Measurements from ENCODE around the gene ARCN1. TPM values are rescaled to one million over a fixed set of nuclear protein-coding genes. Genes with fewer than 3 reads are reported as not detected.
"Not testable (repeated sequence)": the region's sequence is repeated elsewhere in the genome, so short reads cannot be mapped to it uniquely, and the experiment has no call there.

Gene ARCN1
- total and polyA plus RNA-seq, 4 donors: 67.6 to 170 (median 98.3) TPM

DNA sequence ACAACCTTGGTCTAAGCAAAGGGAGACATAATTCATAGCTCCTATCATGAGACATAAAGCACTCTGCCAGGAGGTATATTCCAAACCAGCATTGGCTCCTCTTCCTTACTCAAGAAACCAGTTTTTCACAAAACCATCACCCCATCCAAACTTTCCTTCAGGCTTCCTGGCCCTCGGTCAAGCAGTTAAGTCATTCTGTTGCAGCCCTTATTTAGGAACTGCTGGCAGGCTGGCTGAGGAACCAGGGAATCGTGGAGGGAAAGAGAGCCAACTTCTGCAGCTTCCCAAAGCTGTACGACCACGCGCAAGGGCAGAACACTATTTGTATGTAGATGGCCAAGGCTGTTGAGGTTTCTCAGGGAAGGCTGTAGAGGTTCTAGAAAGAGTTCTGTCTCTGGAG is 7.2 kb upstream of the ARCN1 start:
- peak; percentile 77 to 82 for DNase-seq

DNA sequence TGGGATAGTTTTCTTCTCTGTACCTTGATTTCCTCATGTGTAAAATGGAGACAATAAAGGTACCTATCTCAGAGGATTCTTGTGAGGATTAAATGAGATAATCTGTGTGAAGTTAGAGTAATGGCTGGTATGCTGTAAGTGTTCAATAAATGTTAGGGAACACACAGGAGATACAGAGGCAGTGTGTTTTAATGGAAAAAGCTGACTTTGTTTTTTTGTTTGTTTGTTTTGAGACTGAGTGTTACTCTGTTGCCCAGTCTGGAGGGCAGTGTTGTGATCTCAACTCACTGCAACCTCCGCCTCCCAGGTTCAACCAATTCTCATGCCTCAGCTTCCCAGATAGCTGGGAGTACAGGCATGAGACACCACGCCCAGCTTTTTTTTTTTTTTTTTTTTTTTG is 2.5 kb upstream of the ARCN1 start:
- H3K4me1 ChIP-seq (ENCODE audit: control insufficient read depth in 1 of 2, insufficient read depth in 2 of 2, low read length in 2 of 2): no peaks in the 10 kb centered on the region
- H3K27ac ChIP-seq (ENCODE audit: low read depth in 1 of 2, low read length in 2 of 2): no peak overlapping the region
- WGBS, 2 donors: 91 to 95% methylated on average over 2 of the region's 2 CpGs
- ATAC-seq (ENCODE audit: low FRiP score) (no peak), DNase-seq (no peak)
- H3K4me3 ChIP-seq (ENCODE audit: low read length in 2 of 2): no peak overlapping the region
- no peaks in the 10 kb centered on the region for H3K27me3 ChIP-seq (ENCODE audit: control insufficient read depth in 1 of 2, insufficient read depth in 2 of 2, low read length in 1 of 2)
- H3K36me3 ChIP-seq (ENCODE audit: control insufficient read depth in 1 of 2, insufficient read depth in 2 of 2, low read length in 1 of 2): no peaks in the 10 kb centered on the region
- H3K9me3 ChIP-seq (ENCODE audit: control insufficient read depth, low read length): no peaks in the 10 kb centered on the region
- intact Hi-C loops (cut with DNase I): loop anchor here (5.0 kb wide), 1 partner anchor 38 kb away; the partner anchor contains the start of gene PHLDB1 (in 2 of the 2)

More for the DNA sequence above, 7.2 kb upstream of the ARCN1 start:
- intact Hi-C loops (cut with DNase I): no loop called here
- WGBS, 2 donors: 0 to 3% methylated on average over 5 of the region's 5 CpGs
- ATAC-seq (ENCODE audit: low FRiP score): peak; percentile 77
- Histone ChIP-seq H3K27me3 (ENCODE audit: control insufficient read depth in 1 of 2, insufficient read depth in 2 of 2, low read length in 1 of 2) (no peaks in the 10 kb centered on the region), H3K36me3 (ENCODE audit: control insufficient read depth in 1 of 2, insufficient read depth in 2 of 2, low read length in 1 of 2) (no peaks in the 10 kb centered on the region), H3K4me1 (ENCODE audit: control insufficient read depth in 1 of 2, insufficient read depth in 2 of 2, low read length in 2 of 2) (peaks cover 0 to 3% of the 10 kb centered on the region in 2 donors), H3K4me3 (ENCODE audit: low read length in 2 of 2) (peak overlapping the region; percentile 42 to 82), H3K9me3 (ENCODE audit: control insufficient read depth, low read length) (no peaks in the 10 kb centered on the region), H3K27ac (ENCODE audit: low read depth in 1 of 2, low read length in 2 of 2) (peak overlapping the region; percentile 48 to 71)

DNA sequence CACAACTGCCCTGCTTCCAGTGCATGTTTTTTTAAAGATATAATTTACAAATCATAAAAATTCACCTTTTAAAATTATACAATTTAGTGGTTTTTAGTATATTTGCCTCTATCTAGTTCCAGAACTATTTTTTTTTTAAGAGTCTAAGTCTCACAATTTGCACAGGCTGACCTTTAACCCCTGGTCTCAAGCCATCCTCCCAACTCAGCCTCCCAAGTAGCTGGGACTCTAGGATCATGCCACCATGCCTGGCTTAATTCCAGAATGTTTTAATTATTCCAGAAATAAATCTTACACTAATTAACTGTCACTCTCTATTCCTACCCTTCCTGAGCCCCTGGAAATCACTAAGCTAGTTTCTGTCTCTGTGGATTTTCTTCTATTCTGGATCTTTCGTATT is 1.4 kb upstream of the ARCN1 start:
- intact Hi-C loops (cut with DNase I): loop anchor here (5.0 kb wide), 1 partner anchor 37 kb away; the partner anchor contains the start of gene PHLDB1 (in 2 of the 2)
- ATAC-seq (ENCODE audit: low FRiP score): no peak
- H3K4me1 ChIP-seq (ENCODE audit: control insufficient read depth in 1 of 2, insufficient read depth in 2 of 2, low read length in 2 of 2): no peaks in the 10 kb centered on the region
- H3K9me3 ChIP-seq (ENCODE audit: control insufficient read depth, low read length): no peaks in the 10 kb centered on the region
- H3K27me3 ChIP-seq (ENCODE audit: control insufficient read depth in 1 of 2, insufficient read depth in 2 of 2, low read length in 1 of 2): no peaks in the 10 kb centered on the region
- H3K27ac ChIP-seq (ENCODE audit: low read depth in 1 of 2, low read length in 2 of 2): no peak overlapping the region
- H3K4me3 ChIP-seq (ENCODE audit: low read length in 2 of 2): no peak overlapping the region
- H3K36me3 ChIP-seq (ENCODE audit: control insufficient read depth in 1 of 2, insufficient read depth in 2 of 2, low read length in 1 of 2): no peaks in the 10 kb centered on the region
- no peak for DNase-seq
- WGBS, 2 donors: 94 to 100% methylated on average over 1 of the region's 1 CpG

- not testable (repeated sequence) for H3K36me3 ChIP-seq (ENCODE audit: control insufficient read depth in 1 of 2, insufficient read depth in 2 of 2, low read length in 1 of 2); ATAC-seq (ENCODE audit: low FRiP score); H3K4me1 ChIP-seq (ENCODE audit: control insufficient read depth in 1 of 2, insufficient read depth in 2 of 2, low read length in 2 of 2); H3K27me3 ChIP-seq (ENCODE audit: control insufficient read depth in 1 of 2, insufficient read depth in 2 of 2, low read length in 1 of 2); H3K9me3 ChIP-seq (ENCODE audit: control insufficient read depth, low read length)
- peak overlapping the region in 1 of 2 donors; percentile 91 for H3K27ac ChIP-seq (ENCODE audit: low read depth in 1 of 2, low read length in 2 of 2)
- peak overlapping the region; percentile 22 to 56 for H3K4me3 ChIP-seq (ENCODE audit: low read length in 2 of 2)
- DNase-seq: peak; percentile 55 to 66
- intact Hi-C loops (cut with DNase I): loop anchor here (5.0 kb wide), 1 partner anchor 36 kb away; the partner anchor contains the start of gene PHLDB1 (in 2 of the 2)
- WGBS, 2 donors: 3 to 14% methylated on average over 15 of the region's 15 CpGs
Measured at GRCh38 chr11:118571701-118572060, 528 bp upstream of the ARCN1 start.

DNA sequence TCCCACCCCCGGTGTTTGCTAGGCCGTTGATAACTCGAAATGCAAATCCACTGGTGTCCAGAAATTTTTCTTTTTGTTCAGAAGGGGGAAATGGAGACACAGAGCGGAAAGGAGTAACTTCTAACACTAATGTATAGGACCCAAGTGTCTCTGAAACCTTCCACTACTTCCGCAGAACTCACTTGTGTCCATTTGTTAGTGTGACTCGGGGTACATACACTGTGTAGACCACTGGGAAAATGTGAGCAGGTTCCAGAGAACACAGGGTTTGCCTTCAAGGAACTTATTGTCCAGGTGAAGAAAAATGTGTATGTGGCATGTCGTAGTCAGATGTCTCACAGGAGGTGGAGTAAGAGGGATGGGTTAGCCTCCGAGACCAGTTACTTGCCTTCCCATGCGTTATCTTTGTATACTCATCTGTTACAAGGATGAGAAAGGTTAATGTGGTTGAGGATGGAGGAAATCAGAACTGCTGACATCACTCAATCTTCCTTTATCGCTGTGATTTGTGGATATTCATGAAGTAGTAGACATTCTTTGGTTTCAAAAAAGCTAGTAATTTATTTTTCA is 857 bp downstream of the ARCN1 start:
- intact Hi-C loops (cut with DNase I): loop anchor here (5.0 kb wide), 1 partner anchor 34 kb away; the partner anchor contains the start of gene PHLDB1 (in 2 of the 2)
- Histone ChIP-seq H3K27me3 (ENCODE audit: control insufficient read depth in 1 of 2, insufficient read depth in 2 of 2, low read length in 1 of 2) (no peaks in the 10 kb centered on the region), H3K4me1 (ENCODE audit: control insufficient read depth in 1 of 2, insufficient read depth in 2 of 2, low read length in 2 of 2) (no peaks in the 10 kb centered on the region), H3K27ac (ENCODE audit: low read depth in 1 of 2, low read length in 2 of 2) (peak overlapping the region; percentile 84 to 87), H3K36me3 (ENCODE audit: control insufficient read depth in 1 of 2, insufficient read depth in 2 of 2, low read length in 1 of 2) (no peaks in the 10 kb centered on the region), H3K4me3 (ENCODE audit: low read length in 2 of 2) (peak overlapping the region; percentile 46 to 56), H3K9me3 (ENCODE audit: control insufficient read depth, low read length) (no peaks in the 10 kb centered on the region)
- DNase-seq (no peak), ATAC-seq (ENCODE audit: low FRiP score) (peak; percentile 16)
- 0 to 1% methylated on average over 10 of the region's 10 CpGs for WGBS, 2 donors

- Histone ChIP-seq H3K27me3 (ENCODE audit: control insufficient read depth in 1 of 2, insufficient read depth in 2 of 2, low read length in 1 of 2) (no peaks in the 10 kb centered on the region), H3K4me1 (ENCODE audit: control insufficient read depth in 1 of 2, insufficient read depth in 2 of 2, low read length in 2 of 2) (no peaks in the 10 kb centered on the region), H3K27ac (ENCODE audit: low read depth in 1 of 2, low read length in 2 of 2) (no peak overlapping the region), H3K9me3 (ENCODE audit: control insufficient read depth, low read length) (no peaks in the 10 kb centered on the region), H3K4me3 (ENCODE audit: low read length in 2 of 2) (no peak overlapping the region), H3K36me3 (ENCODE audit: control insufficient read depth in 1 of 2, insufficient read depth in 2 of 2, low read length in 1 of 2) (no peaks in the 10 kb centered on the region)
- intact Hi-C loops (cut with DNase I): loop anchor here (5.0 kb wide), 1 partner anchor 33 kb away; the partner anchor contains the start of gene PHLDB1 (in 2 of the 2)
- DNase-seq (no peak), ATAC-seq (ENCODE audit: low FRiP score) (no peak)
- WGBS, 2 donors: 66 to 71% methylated on average over 7 of the region's 7 CpGs
Measured at GRCh38 chr11:118574636-118575035, 2.4 kb downstream of the ARCN1 start.

DNA sequence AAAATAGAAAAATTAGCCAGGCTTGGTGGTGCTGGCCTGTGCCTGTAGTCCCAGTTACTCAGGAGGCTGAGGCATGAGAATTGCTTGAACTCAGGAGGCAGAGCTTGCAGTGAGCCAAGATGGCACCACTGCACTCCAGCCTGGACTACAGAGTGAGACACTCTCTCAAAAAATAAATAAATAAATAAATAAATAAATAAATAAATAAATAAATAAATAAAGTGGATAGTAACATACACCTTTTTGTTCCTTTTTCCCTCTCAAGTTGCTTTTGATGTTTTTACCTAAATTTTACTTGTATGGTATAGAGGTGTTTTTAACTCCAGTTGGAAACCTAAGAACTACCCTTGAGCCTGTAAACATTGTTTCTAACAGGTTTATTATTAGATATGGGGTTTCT is 5.8 kb downstream of the ARCN1 start:
- intact Hi-C loops (cut with DNase I); H3K27me3 ChIP-seq (ENCODE audit: control insufficient read depth in 1 of 2, insufficient read depth in 2 of 2, low read length in 1 of 2); DNase-seq; ATAC-seq (ENCODE audit: low FRiP score); H3K4me1 ChIP-seq (ENCODE audit: control insufficient read depth in 1 of 2, insufficient read depth in 2 of 2, low read length in 2 of 2); H3K4me3 ChIP-seq (ENCODE audit: low read length in 2 of 2); H3K27ac ChIP-seq (ENCODE audit: low read depth in 1 of 2, low read length in 2 of 2); H3K36me3 ChIP-seq (ENCODE audit: control insufficient read depth in 1 of 2, insufficient read depth in 2 of 2, low read length in 1 of 2); H3K9me3 ChIP-seq (ENCODE audit: control insufficient read depth, low read length): not testable (repeated sequence)

DNA sequence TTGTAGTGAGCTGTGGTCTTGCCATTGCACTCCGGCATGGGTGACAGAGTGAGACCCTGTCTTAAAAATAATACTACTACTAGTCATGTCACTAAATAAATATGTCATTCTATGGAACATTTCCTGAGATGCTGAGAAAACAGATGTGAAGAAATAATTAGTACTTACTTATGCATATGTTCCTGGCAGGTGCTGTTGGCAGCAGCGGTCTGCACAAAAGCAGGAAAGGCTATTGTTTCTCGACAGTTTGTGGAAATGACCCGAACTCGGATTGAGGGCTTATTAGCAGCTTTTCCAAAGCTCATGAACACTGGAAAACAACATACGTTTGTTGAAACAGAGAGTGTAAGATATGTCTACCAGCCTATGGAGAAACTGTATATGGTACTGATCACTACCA is 8.8 kb downstream of the ARCN1 start:
- Histone ChIP-seq H3K27me3 (ENCODE audit: control insufficient read depth in 1 of 2, insufficient read depth in 2 of 2, low read length in 1 of 2) (no peaks in the 10 kb centered on the region), H3K4me3 (ENCODE audit: low read length in 2 of 2) (no peak overlapping the region), H3K27ac (ENCODE audit: low read depth in 1 of 2, low read length in 2 of 2) (no peak overlapping the region), H3K9me3 (ENCODE audit: control insufficient read depth, low read length) (no peaks in the 10 kb centered on the region), H3K36me3 (ENCODE audit: control insufficient read depth in 1 of 2, insufficient read depth in 2 of 2, low read length in 1 of 2) (peaks cover 0 to 3% of the 10 kb centered on the region in 2 donors), H3K4me1 (ENCODE audit: control insufficient read depth in 1 of 2, insufficient read depth in 2 of 2, low read length in 2 of 2) (no peaks in the 10 kb centered on the region)
- intact Hi-C loops (cut with DNase I): no loop called here
- 58 to 61% methylated on average over 6 of the region's 6 CpGs for WGBS, 2 donors
- DNase-seq (no peak), ATAC-seq (ENCODE audit: low FRiP score) (no peak)

DNA sequence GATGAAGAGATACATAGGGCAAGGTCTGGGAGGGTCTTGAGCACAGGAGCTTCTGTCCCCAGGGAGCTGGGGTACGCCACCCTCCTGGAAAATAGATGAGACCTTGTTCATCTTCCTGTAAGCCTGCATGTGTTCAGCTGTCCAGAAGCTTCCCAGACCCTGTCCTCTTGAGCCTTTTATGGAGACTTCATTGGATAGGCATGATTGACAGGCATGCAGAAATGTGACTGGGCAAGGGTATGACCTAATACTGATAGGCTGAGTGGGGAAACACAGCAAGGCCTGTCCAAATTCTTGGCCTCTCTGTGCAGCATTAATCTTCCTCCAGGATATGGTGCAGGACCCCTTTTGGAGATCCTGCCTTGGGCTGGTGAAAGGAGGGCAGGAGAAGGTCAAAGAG is 15.7 kb downstream of the ARCN1 start:
- H3K4me3 ChIP-seq (ENCODE audit: low read length in 2 of 2): no peak overlapping the region
- DNase-seq (no peak), ATAC-seq (ENCODE audit: low FRiP score) (no peak)
- H3K36me3 ChIP-seq (ENCODE audit: control insufficient read depth in 1 of 2, insufficient read depth in 2 of 2, low read length in 1 of 2): peaks cover 3 to 11% of the 10 kb centered on the region in 2 donors
- no peaks in the 10 kb centered on the region for H3K27me3 ChIP-seq (ENCODE audit: control insufficient read depth in 1 of 2, insufficient read depth in 2 of 2, low read length in 1 of 2)
- H3K27ac ChIP-seq (ENCODE audit: low read depth in 1 of 2, low read length in 2 of 2): peak overlapping the region in 1 of 2 donors; percentile 38
- 89 to 97% methylated on average over 1 of the region's 1 CpG for WGBS, 2 donors
- H3K9me3 ChIP-seq (ENCODE audit: control insufficient read depth, low read length): no peaks in the 10 kb centered on the region
- no peaks in the 10 kb centered on the region for H3K4me1 ChIP-seq (ENCODE audit: control insufficient read depth in 1 of 2, insufficient read depth in 2 of 2, low read length in 2 of 2)
- intact Hi-C loops (cut with DNase I): no loop called here
